ENCODE results near the gene TLL1. TPM values are rescaled to one million over a fixed set of nuclear protein-coding genes. Genes with fewer than 3 reads are reported as not detected.
A peak's percentile ranks its signal among the peaks of the same experiment; 100 is the strongest.

Gene TLL1
- total RNA-seq, 4 donors from 2014 or later: 5.6 to 10.9 (median 8.6) TPM

- H3K36me3 ChIP-seq: no peaks in the 10 kb centered on the region
- intact Hi-C loops (cut with DNase I): no loop called here
- peaks cover 13 to 53% (median 46%) of the 10 kb centered on the region in 4 donors for H3K4me1 ChIP-seq
- H3K4me3 ChIP-seq: no peak overlapping the region
- DNase-seq (ENCODE audit: extremely low spot score): no peak
- peaks cover 0 to 12% (median 0%) of the 10 kb centered on the region in 4 donors for H3K27me3 ChIP-seq
- 86% methylated on average over 2 of the region's 2 CpGs for WGBS
- H3K27ac ChIP-seq (replicated peaks in 1 of 4): peak overlapping the region in 3 of 4 donors; percentile 36 to 78 (median 58)
- H3K9me3 ChIP-seq: no peaks in the 10 kb centered on the region
- TF ChIP-seq POLR2A (IDR thresholded peaks at IDR 0.05; ENCODE audit: low read depth): no peak
- no peak for TF ChIP-seq CTCF (IDR thresholded peaks at IDR 0.05)
- TF ChIP-seq POLR2AphosphoS5 (IDR thresholded peaks at IDR 0.05): no peak
- no peak for TF ChIP-seq EP300 (IDR thresholded peaks at IDR 0.05)
Observed at GRCh38 chr4:165877286-165877685, 4.2 kb downstream of the TLL1 start.

- H3K27me3 ChIP-seq: peaks cover 0 to 3% (median 0%) of the 10 kb centered on the region in 4 donors
- 42% methylated on average over 3 of the region's 3 CpGs for WGBS
- intact Hi-C loops (cut with DNase I): no loop called here
- H3K36me3 ChIP-seq: no peaks in the 10 kb centered on the region
- TF ChIP-seq EP300 (IDR thresholded peaks at IDR 0.05): no peak
- TF ChIP-seq CTCF (IDR thresholded peaks at IDR 0.05): no peak
- no peak for TF ChIP-seq POLR2A (IDR thresholded peaks at IDR 0.05; ENCODE audit: low read depth)
- TF ChIP-seq POLR2AphosphoS5 (IDR thresholded peaks at IDR 0.05): no peak
- no peak overlapping the region for H3K4me3 ChIP-seq
- no peak for DNase-seq (ENCODE audit: extremely low spot score)
- peak overlapping the region in 2 of 4 donors; percentile 18 to 27 for H3K27ac ChIP-seq (replicated peaks in 1 of 4)
- no peaks in the 10 kb centered on the region for H3K9me3 ChIP-seq
- H3K4me1 ChIP-seq: peaks cover 2 to 33% (median 25%) of the 10 kb centered on the region in 4 donors
Observed at GRCh38 chr4:165879641-165880040, 6.6 kb downstream of the TLL1 start.

GRCh38 chr4:165894159-165894558 lies 21.1 kb downstream of the TLL1 start:
- WGBS: 87% methylated on average over 1 of the region's 1 CpG
- no peak for TF ChIP-seq POLR2AphosphoS5 (IDR thresholded peaks at IDR 0.05)
- no peak for TF ChIP-seq EP300 (IDR thresholded peaks at IDR 0.05)
- TF ChIP-seq POLR2A (IDR thresholded peaks at IDR 0.05; ENCODE audit: low read depth): no peak
- TF ChIP-seq CTCF (IDR thresholded peaks at IDR 0.05): no peak
- Histone ChIP-seq H3K9me3 (peaks cover 0 to 16% (median 6%) of the 10 kb centered on the region in 4 donors), H3K27ac (replicated peaks in 1 of 4) (no peak overlapping the region), H3K4me3 (no peak overlapping the region), H3K36me3 (no peaks in the 10 kb centered on the region), H3K27me3 (no peaks in the 10 kb centered on the region), H3K4me1 (no peaks in the 10 kb centered on the region)
- DNase-seq (ENCODE audit: extremely low spot score): no peak
- intact Hi-C loops (cut with DNase I): no loop called here

GRCh38 chr4:165905405-165906027 lies 32.5 kb downstream of the TLL1 start:
- Histone ChIP-seq H3K4me1 (peaks cover 0 to 19% (median 14%) of the 10 kb centered on the region in 4 donors), H3K27me3 (no peaks in the 10 kb centered on the region), H3K9me3 (no peaks in the 10 kb centered on the region), H3K36me3 (no peaks in the 10 kb centered on the region), H3K27ac (replicated peaks in 1 of 4) (peak overlapping the region in 3 of 4 donors; percentile 23 to 29 (median 27)), H3K4me3 (no peak overlapping the region)
- intact Hi-C loops (cut with DNase I): no loop called here
- no peak for DNase-seq (ENCODE audit: extremely low spot score)
- WGBS: 56% methylated on average over 6 of the region's 6 CpGs
- TF ChIP-seq CTCF (IDR thresholded peaks at IDR 0.05) (no peak), POLR2AphosphoS5 (IDR thresholded peaks at IDR 0.05) (no peak), EP300 (IDR thresholded peaks at IDR 0.05) (no peak), POLR2A (IDR thresholded peaks at IDR 0.05; ENCODE audit: low read depth) (no peak)

All from esophagus muscularis mucosa (tissue), 4 donors.